Mammary epithelial cell (primary cell): Measurements from ENCODE around the gene TGFBR3L.

ENCODE experiments used
- EZH2 ChIP-seq: IDR thresholded peaks from 2 replicates; pipeline ENCODE4 v1.6.1; 2012; ENCODE audit warnings: low read length, inconsistent platforms, borderline replicate concordance
- TF ChIP-seq, protein P1 (sequence below), 2 donors: IDR thresholded peaks in 1 of 2; conservative IDR thresholded peaks in 1 of 2; 2 replicates each; pipeline ENCODE4 v1.5.1; 2011 to 2012; ENCODE audit warnings: inconsistent platforms in 2 of 2, low read length in 2 of 2, mild to moderate bottlenecking in 2 of 2, control low read depth in 1 of 2, low read depth in 1 of 2; ENCODE audit not compliant: insufficient read depth in 1 of 2; ENCODE audit errors: extremely low read depth in 1 of 2

DNA sequence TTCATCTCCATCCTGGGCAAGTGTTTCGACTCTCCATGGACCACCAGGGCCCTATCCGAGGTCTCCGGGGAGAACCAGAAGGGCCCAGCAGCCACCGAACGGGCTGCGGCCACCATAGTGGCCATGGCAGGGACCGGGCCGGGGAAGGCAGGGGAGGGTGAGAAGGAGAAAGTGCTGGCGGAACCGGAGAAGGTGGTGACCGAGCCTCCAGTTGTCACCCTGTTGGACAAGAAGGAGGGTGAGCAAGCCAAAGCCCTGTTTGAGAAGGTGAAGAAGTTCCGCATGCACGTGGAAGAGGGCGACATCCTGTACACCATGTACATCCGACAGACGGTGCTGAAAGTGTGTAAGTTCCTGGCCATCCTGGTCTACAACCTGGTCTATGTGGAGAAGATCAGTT lies 15.7 kb upstream of the TGFBR3L start:
- TF ChIP-seq, protein P1, sequence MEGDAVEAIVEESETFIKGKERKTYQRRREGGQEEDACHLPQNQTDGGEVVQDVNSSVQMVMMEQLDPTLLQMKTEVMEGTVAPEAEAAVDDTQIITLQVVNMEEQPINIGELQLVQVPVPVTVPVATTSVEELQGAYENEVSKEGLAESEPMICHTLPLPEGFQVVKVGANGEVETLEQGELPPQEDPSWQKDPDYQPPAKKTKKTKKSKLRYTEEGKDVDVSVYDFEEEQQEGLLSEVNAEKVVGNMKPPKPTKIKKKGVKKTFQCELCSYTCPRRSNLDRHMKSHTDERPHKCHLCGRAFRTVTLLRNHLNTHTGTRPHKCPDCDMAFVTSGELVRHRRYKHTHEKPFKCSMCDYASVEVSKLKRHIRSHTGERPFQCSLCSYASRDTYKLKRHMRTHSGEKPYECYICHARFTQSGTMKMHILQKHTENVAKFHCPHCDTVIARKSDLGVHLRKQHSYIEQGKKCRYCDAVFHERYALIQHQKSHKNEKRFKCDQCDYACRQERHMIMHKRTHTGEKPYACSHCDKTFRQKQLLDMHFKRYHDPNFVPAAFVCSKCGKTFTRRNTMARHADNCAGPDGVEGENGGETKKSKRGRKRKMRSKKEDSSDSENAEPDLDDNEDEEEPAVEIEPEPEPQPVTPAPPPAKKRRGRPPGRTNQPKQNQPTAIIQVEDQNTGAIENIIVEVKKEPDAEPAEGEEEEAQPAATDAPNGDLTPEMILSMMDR (conservative IDR thresholded peaks at IDR 0.05 in 1 of 2, IDR thresholded peaks at IDR 0.05 in 1 of 2; ENCODE audit: extremely low read depth in 1 of 2, insufficient read depth in 1 of 2, low read depth in 1 of 2, low read length in 2 of 2): no peak
- no peak for TF ChIP-seq EZH2
